WTC11 (cell line): ENCODE measurements around the gene PLAA.

Source experiments
- ARID4B ChIP-seq: sonication (generic); formaldehyde crosslinking; IDR thresholded peaks from 2 replicates; pipeline ENCODE4 v1.8.0; 2023; ENCODE audit warnings: missing genetic modification reagents, mild to moderate bottlenecking, borderline replicate concordance
- ATF3 ChIP-seq: sonication (generic); formaldehyde crosslinking; conservative IDR thresholded peaks from 2 replicates; pipeline ENCODE4 v1.8.1; 2022; ENCODE audit warnings: mild to moderate bottlenecking, missing genetic modification reagents
- GABPB1 ChIP-seq: sonication (generic); formaldehyde crosslinking; IDR thresholded peaks from 2 replicates; pipeline ENCODE4 v1.8.1; 2023; ENCODE audit warnings: mild to moderate bottlenecking, missing genetic modification reagents
- JUN ChIP-seq: sonication (generic); formaldehyde crosslinking; IDR thresholded peaks from 2 replicates; pipeline ENCODE4 v1.8.0; 2023; ENCODE audit warnings: mild to moderate bottlenecking, missing genetic modification reagents
- MAX ChIP-seq: sonication (generic); formaldehyde crosslinking; IDR thresholded peaks from 2 replicates; pipeline ENCODE4 v1.8.0; 2022; ENCODE audit warnings: mild to moderate bottlenecking, missing genetic modification reagents
- NR1H2 ChIP-seq: sonication (generic); formaldehyde crosslinking; IDR thresholded peaks from 2 replicates; pipeline ENCODE4 v1.9.0; 2021; ENCODE audit warnings: mild to moderate bottlenecking, moderate library complexity, missing genetic modification reagents
- PREB ChIP-seq: sonication (generic); formaldehyde crosslinking; IDR thresholded peaks from 2 replicates; pipeline ENCODE4 v1.8.1; 2022; ENCODE audit warnings: mild to moderate bottlenecking, missing genetic modification reagents, moderate library complexity, borderline replicate concordance
- ZNF232 ChIP-seq: sonication (generic); formaldehyde crosslinking; IDR thresholded peaks from 2 replicates; pipeline ENCODE4 v1.8.0; 2022; ENCODE audit warnings: mild to moderate bottlenecking, missing genetic modification reagents
- ZNF263 ChIP-seq: sonication (generic); formaldehyde crosslinking; IDR thresholded peaks from 2 replicates; pipeline ENCODE4 v1.8.1; 2022; ENCODE audit warnings: low read depth, mild to moderate bottlenecking, moderate library complexity, missing genetic modification reagents
- TF ChIP-seq, protein P1 (sequence below): sonication (generic); formaldehyde crosslinking; IDR thresholded peaks from 2 replicates; pipeline ENCODE4 v1.8.0; 2023; ENCODE audit warnings: missing genetic modification reagents
- TF ChIP-seq, protein P2 (sequence below): fragments of 200-600 bp; IDR thresholded peaks from 2 replicates; pipeline ENCODE4 v1.8.0; 2022; ENCODE audit warnings: antibody characterized with exemption
- TF ChIP-seq, protein P3 (sequence below): sonication (generic); formaldehyde crosslinking; IDR thresholded peaks from 2 replicates; pipeline ENCODE4 v1.8.1; 2023; ENCODE audit warnings: mild to moderate bottlenecking, missing genetic modification reagents, moderate library complexity

- TF ChIP-seq MAX (CRISPR knock-in tag) (no peak), GABPB1 (CRISPR knock-in tag) (no peak), PREB (CRISPR knock-in tag) (no peak), ATF3 (CRISPR knock-in tag) (no peak), ZNF263 (CRISPR knock-in tag) (no peak), ARID4B (CRISPR knock-in tag) (no peak), NR1H2 (CRISPR knock-in tag) (no peak), ZNF232 (no peak), JUN (CRISPR knock-in tag) (no peak)
- TF ChIP-seq, protein P1, sequence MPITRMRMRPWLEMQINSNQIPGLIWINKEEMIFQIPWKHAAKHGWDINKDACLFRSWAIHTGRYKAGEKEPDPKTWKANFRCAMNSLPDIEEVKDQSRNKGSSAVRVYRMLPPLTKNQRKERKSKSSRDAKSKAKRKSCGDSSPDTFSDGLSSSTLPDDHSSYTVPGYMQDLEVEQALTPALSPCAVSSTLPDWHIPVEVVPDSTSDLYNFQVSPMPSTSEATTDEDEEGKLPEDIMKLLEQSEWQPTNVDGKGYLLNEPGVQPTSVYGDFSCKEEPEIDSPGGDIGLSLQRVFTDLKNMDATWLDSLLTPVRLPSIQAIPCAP (CRISPR knock-in tag) = no peak
- TF ChIP-seq, protein P2, sequence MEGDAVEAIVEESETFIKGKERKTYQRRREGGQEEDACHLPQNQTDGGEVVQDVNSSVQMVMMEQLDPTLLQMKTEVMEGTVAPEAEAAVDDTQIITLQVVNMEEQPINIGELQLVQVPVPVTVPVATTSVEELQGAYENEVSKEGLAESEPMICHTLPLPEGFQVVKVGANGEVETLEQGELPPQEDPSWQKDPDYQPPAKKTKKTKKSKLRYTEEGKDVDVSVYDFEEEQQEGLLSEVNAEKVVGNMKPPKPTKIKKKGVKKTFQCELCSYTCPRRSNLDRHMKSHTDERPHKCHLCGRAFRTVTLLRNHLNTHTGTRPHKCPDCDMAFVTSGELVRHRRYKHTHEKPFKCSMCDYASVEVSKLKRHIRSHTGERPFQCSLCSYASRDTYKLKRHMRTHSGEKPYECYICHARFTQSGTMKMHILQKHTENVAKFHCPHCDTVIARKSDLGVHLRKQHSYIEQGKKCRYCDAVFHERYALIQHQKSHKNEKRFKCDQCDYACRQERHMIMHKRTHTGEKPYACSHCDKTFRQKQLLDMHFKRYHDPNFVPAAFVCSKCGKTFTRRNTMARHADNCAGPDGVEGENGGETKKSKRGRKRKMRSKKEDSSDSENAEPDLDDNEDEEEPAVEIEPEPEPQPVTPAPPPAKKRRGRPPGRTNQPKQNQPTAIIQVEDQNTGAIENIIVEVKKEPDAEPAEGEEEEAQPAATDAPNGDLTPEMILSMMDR = no peak
- TF ChIP-seq, protein P3, sequence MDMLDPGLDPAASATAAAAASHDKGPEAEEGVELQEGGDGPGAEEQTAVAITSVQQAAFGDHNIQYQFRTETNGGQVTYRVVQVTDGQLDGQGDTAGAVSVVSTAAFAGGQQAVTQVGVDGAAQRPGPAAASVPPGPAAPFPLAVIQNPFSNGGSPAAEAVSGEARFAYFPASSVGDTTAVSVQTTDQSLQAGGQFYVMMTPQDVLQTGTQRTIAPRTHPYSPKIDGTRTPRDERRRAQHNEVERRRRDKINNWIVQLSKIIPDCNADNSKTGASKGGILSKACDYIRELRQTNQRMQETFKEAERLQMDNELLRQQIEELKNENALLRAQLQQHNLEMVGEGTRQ (CRISPR knock-in tag) = no peak
Measured at GRCh38 chr9:26940779-26941178, 6.3 kb downstream of the PLAA start.
